ENCODE results near the gene DGCR2. TPM values are rescaled to one million over a fixed set of nuclear protein-coding genes. Genes with fewer than 3 reads are reported as not detected.

The DGCR2 gene
- total and polyA plus RNA-seq, 2 of the 4 experiments (the other 2 are of a cell fraction) = 17.2 to 35.4 TPM

GRCh38 chr22:19122752-19123492 lies 710 bp upstream of the DGCR2 start:
- intact Hi-C loops (cut with micrococcal nuclease) = loop anchor here (5.0 kb wide), 1 partner anchor 61 kb away; no protein-coding TSS in a partner anchor
- H3K4me3 ChIP-seq (ENCODE audit: insufficient read depth, low read depth, low read length) = peak overlapping the region; percentile 25
- peak; percentile 15 for ATAC-seq (ENCODE audit: low read depth)
- peaks cover 13 to 37% of the 10 kb centered on the region in 2 experiments for H3K79me1 ChIP-seq (ENCODE audit: low read depth in 1 of 2, low read length in 2 of 2)
- in situ Hi-C loops (cut with MboI; ENCODE audit: low sequenced_read_pairs) = no loop called here
- DNase-seq = peak; percentile 5
- H3K56ac ChIP-seq (ENCODE audit: extremely low read depth, insufficient read depth, low read length) = no peak overlapping the region
- peaks cover 16% of the 10 kb centered on the region for H3K4me1 ChIP-seq (ENCODE audit: control insufficient read depth, insufficient read depth, low read length)
- H2BK20ac ChIP-seq (ENCODE audit: low read depth, low read length) = no peak overlapping the region
- H4K5ac ChIP-seq (ENCODE audit: low read depth, low read length) = peak overlapping the region; percentile 12; the same call in 1 of the 2 replicates
- H2BK15ac ChIP-seq (ENCODE audit: low read depth, low read length) = no peak overlapping the region
- TF ChIP-seq SMC3 (IDR thresholded peaks at IDR 0.05; ENCODE audit: low read depth, low read length) = no peak
- TF ChIP-seq RFX5 (IDR thresholded peaks at IDR 0.05; ENCODE audit: low read depth, low read length) = no peak
- TF ChIP-seq MXI1 (IDR thresholded peaks at IDR 0.05; ENCODE audit: borderline replicate concordance, low read depth, low read length) = no peak
- no peak for TF ChIP-seq MAZ (IDR thresholded peaks at IDR 0.05; ENCODE audit: borderline replicate concordance, low read depth, low read length)
- TF ChIP-seq RCOR1 (IDR thresholded peaks at IDR 0.05; ENCODE audit: insufficient replicate concordance, low read length) = no peak
- TF ChIP-seq CHD1 (IDR thresholded peaks at IDR 0.05; ENCODE audit: low read depth, low read length) = no peak
- TF ChIP-seq POLR2A (IDR thresholded peaks at IDR 0.05; ENCODE audit: low read depth, low read length) = no peak
- no peak for TF ChIP-seq BHLHE40 (IDR thresholded peaks at IDR 0.05; ENCODE audit: low read depth, low read length)
- H3K4me2 ChIP-seq (ENCODE audit: low read depth, low read length) = peak overlapping the region; percentile 88
- H4K91ac ChIP-seq (ENCODE audit: insufficient read depth, low read depth, low read length) = no peak overlapping the region
- no TSS peak for BruUV-seq (replicated peaks)
- no peak overlapping the region for H3K18ac ChIP-seq (ENCODE audit: low read depth, low read length)
- 0 out of 2 replicates have a peak overlapping the region, but pooled peaks have one; percentile 28 for H3K4ac ChIP-seq (ENCODE audit: low read depth, low read length)
- H3K23ac ChIP-seq (ENCODE audit: low read depth, low read length) = 0 out of 2 replicates have a peak overlapping the region, but pooled peaks have one; percentile 63
- CTCF ChIA-PET = interaction anchor here (0.6 kb wide), 1 partner anchor 22 kb away, joined by 3 read pairs; the partner anchor contains the start of gene ESS2
- POLR2A ChIA-PET (ENCODE audit: unreplicated experiment) = no interaction called here
- peak overlapping the region in 1 of 2 experiments; percentile 46; a peak in 1 of 4 replicates for H4K8ac ChIP-seq (ENCODE audit: low read depth in 2 of 2, low read length in 2 of 2)
- dilution Hi-C loops (cut with HindIII; ENCODE audit: low sequenced_read_pairs, unreplicated experiment) = no loop called here
- H3K27me3 ChIP-seq (ENCODE audit: control insufficient read depth, insufficient read depth, low read length) = no peaks in the 10 kb centered on the region
- H3K36me3 ChIP-seq (ENCODE audit: control insufficient read depth, insufficient read depth, low read length) = peaks cover 2% of the 10 kb centered on the region; the same call in 1 of the 2 replicates
- WGBS, 2 experiments (ENCODE audit: extremely low coverage in 2 of 2, insufficient read length in 1 of 2) = 3% methylated on average over 10 of the region's 27 CpGs; no CpG with 5 or more reads in 1 of the 2 experiments
- H2AK5ac ChIP-seq (ENCODE audit: low read depth, low read length) = no peak overlapping the region
- H3K9ac ChIP-seq (ENCODE audit: low read depth, low read length) = peak overlapping the region; percentile 21; the same call in 1 of the 2 replicates
- no peak overlapping the region for H3K27ac ChIP-seq (ENCODE audit: insufficient read depth, low read length)
- H3K14ac ChIP-seq (replicated peaks; ENCODE audit: low read depth, low read length) = no peak overlapping the region
- H3K9me3 ChIP-seq (ENCODE audit: control insufficient read depth, insufficient read depth, low read length) = no peaks in the 10 kb centered on the region
- H2BK120ac ChIP-seq (ENCODE audit: low read depth, low read length) = no peak overlapping the region
- peak overlapping the region; percentile 80 for H2AFZ ChIP-seq (replicated peaks; ENCODE audit: low read length, poor library complexity)
- H4K20me1 ChIP-seq (ENCODE audit: insufficient read depth, low read length) = peaks cover 39% of the 10 kb centered on the region
- H3K9me1 ChIP-seq (ENCODE audit: insufficient read depth, low read length) = peaks cover 18% of the 10 kb centered on the region
- H2BK5ac ChIP-seq (ENCODE audit: low read depth, low read length, poor library complexity, severe bottlenecking) = no peak overlapping the region
- H2AK9ac ChIP-seq (replicated peaks; ENCODE audit: low read depth, low read length, poor library complexity) = no peak overlapping the region

Measured in IMR-90 (cell line).